ENCODE measurements around the gene TM9SF1. TPM values are rescaled to one million over a fixed set of nuclear protein-coding genes. Genes with fewer than 3 reads are reported as not detected.

Gene TM9SF1
- total RNA-seq, 1 donor from 2014 or later: 37.3 TPM

GRCh38 chr14:24188251-24189058, 6.8 kb downstream of the TM9SF1 start, which contains the start of gene IPO4:
Gene IPO4 (minus strand): TSS chr14:24188816. CDS start chr14:24188787, 29 bp downstream.
- peaks cover 0 to 46% of the 10 kb centered on the region in 2 donors for H3K36me3 ChIP-seq
- peak in 1 of 2 donors; percentile 98 for DNase-seq (ENCODE audit: extremely low spot score in 2 of 2)
- intact Hi-C loops (cut with DNase I): no loop called here
- no peaks in the 10 kb centered on the region for H3K9me3 ChIP-seq
- peak within 1 kb of the TSS; percentile 50 to 82 for H3K4me3 ChIP-seq
- TF ChIP-seq POLR2AphosphoS5 (IDR thresholded peaks at IDR 0.05; ENCODE audit: insufficient read depth in 1 of 2, low read depth in 1 of 2) (peak; percentile 83 to 98), CTCF (IDR thresholded peaks at IDR 0.05) (no peak), POLR2A (IDR thresholded peaks at IDR 0.05) (peak in 1 of 2 donors; percentile 2)
- H3K4me1 ChIP-seq: peaks cover 13% of the 10 kb centered on the region
- peak within 1 kb of the TSS; percentile 23 for H3K27ac ChIP-seq
- no peaks in the 10 kb centered on the region for H3K27me3 ChIP-seq

GRCh38 chr14:24187539-24187915, 7.7 kb downstream of the TM9SF1 start:
- Histone ChIP-seq H3K27ac (no peak overlapping the region), H3K36me3 (peaks cover 0 to 50% of the 10 kb centered on the region in 2 donors), H3K4me3 (peak overlapping the region; percentile 50 to 82), H3K4me1 (peaks cover 13% of the 10 kb centered on the region), H3K27me3 (no peaks in the 10 kb centered on the region), H3K9me3 (no peaks in the 10 kb centered on the region)
- intact Hi-C loops (cut with DNase I): no loop called here
- DNase-seq (ENCODE audit: extremely low spot score in 2 of 2): no peak
- TF ChIP-seq CTCF (IDR thresholded peaks at IDR 0.05) (no peak), POLR2AphosphoS5 (IDR thresholded peaks at IDR 0.05; ENCODE audit: insufficient read depth in 1 of 2, low read depth in 1 of 2) (no peak), POLR2A (IDR thresholded peaks at IDR 0.05) (no peak)

GRCh38 chr14:24186831-24187538, 8.3 kb downstream of the TM9SF1 start:
- Histone ChIP-seq H3K4me1 (peaks cover 13% of the 10 kb centered on the region), H3K36me3 (peaks cover 0 to 44% of the 10 kb centered on the region in 2 donors), H3K27ac (no peak overlapping the region), H3K9me3 (no peaks in the 10 kb centered on the region), H3K4me3 (no peak overlapping the region), H3K27me3 (no peaks in the 10 kb centered on the region)
- intact Hi-C loops (cut with DNase I): no loop called here
- TF ChIP-seq POLR2AphosphoS5 (IDR thresholded peaks at IDR 0.05; ENCODE audit: insufficient read depth in 1 of 2, low read depth in 1 of 2) (no peak), POLR2A (IDR thresholded peaks at IDR 0.05) (no peak), CTCF (IDR thresholded peaks at IDR 0.05) (no peak)
- no peak for DNase-seq (ENCODE audit: extremely low spot score in 2 of 2)

- peaks cover 0 to 41% of the 10 kb centered on the region in 2 donors for H3K36me3 ChIP-seq
- intact Hi-C loops (cut with DNase I): no loop called here
- no peak overlapping the region for H3K27ac ChIP-seq
- H3K4me1 ChIP-seq: peaks cover 13% of the 10 kb centered on the region
- no peak overlapping the region for H3K4me3 ChIP-seq
- H3K27me3 ChIP-seq: no peaks in the 10 kb centered on the region
- no peak for TF ChIP-seq POLR2A (IDR thresholded peaks at IDR 0.05)
- TF ChIP-seq CTCF (IDR thresholded peaks at IDR 0.05): no peak
- TF ChIP-seq POLR2AphosphoS5 (IDR thresholded peaks at IDR 0.05; ENCODE audit: insufficient read depth in 1 of 2, low read depth in 1 of 2): no peak
- no peak for DNase-seq (ENCODE audit: extremely low spot score in 2 of 2)
- H3K9me3 ChIP-seq: no peaks in the 10 kb centered on the region
Observed at GRCh38 chr14:24185741-24186140, 9.5 kb downstream of the TM9SF1 start.
